ENCODE results near the gene PRICKLE2. TPM values are rescaled to one million over a fixed set of nuclear protein-coding genes. Genes with fewer than 3 reads are reported as not detected.

Gene PRICKLE2
- total RNA-seq, 1 experiment from 2014 or later = 4.2 TPM

DNA sequence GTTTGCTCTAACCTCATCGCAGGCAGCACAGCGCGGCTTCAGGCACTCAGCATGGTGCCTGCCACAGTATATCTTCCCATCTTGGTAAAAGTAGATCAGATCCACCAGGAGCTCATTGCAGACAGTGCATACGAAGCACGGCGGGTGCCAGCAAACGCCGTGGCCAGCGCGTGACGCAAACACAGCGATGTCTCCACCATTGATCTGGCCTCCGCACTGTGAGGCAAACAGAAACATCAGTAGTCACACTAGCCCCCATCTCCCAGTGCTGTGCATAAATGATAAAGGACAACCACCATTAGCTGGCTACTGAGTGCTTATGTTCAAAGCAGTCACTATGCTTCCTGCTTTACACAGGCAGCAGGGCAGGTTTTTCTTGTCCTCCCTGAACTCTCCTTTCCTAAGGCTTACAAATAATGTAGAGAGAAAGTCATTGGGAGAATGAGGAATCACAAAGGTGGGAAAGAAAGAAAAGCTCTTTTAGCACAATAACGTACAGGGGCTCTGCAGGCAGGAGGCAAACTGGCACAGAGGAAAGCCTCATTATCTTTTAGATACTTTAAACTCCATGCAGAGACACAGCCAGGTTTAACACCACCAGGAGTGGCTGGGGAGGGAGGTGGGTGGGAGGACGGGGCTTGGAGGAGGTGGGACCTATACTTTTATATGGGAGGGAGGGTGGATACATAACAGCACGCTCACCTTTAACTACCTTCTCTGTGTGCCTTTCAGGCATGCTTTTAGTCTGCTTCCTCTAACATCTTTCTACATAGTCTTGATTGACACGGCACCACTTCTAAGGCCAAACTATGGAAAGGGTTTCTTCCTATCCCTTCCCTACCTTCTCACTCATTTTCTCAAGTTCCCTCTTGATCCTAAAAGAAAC lies 67.9 kb downstream of the PRICKLE2 start:
- Mint-ChIP-seq H3K9me3 (ENCODE audit: unreplicated experiment) (no peaks in the 10 kb centered on the region), H3K4me1 (ENCODE audit: low read depth, unreplicated experiment) (peaks cover 20% of the 10 kb centered on the region), H3K27ac (ENCODE audit: unreplicated experiment) (peak overlapping the region; percentile 56), H3K4me3 (ENCODE audit: unreplicated experiment) (no peak overlapping the region), H3K27me3 (ENCODE audit: insufficient read depth, unreplicated experiment) (no peaks in the 10 kb centered on the region), H3K36me3 (ENCODE audit: insufficient read depth, unreplicated experiment) (peaks cover 5% of the 10 kb centered on the region)
- CTCF ChIA-PET = no interaction called here
- H3K9me3 ChIP-seq = no peaks in the 10 kb centered on the region; the same call in 1 of the 2 replicates
- H3K4me3 ChIP-seq (ENCODE audit: low read depth, low read length) = no peak overlapping the region
- H3K4me1 ChIP-seq = peaks cover 44% of the 10 kb centered on the region
- H3K36me3 ChIP-seq (ENCODE audit: control insufficient read depth, insufficient read depth, low read length) = no peaks in the 10 kb centered on the region
- POLR2A ChIA-PET = no interaction called here
- no TSS peak for BruUV-seq (replicated peaks)
- intact Hi-C loops (cut with micrococcal nuclease; ENCODE audit: unreplicated experiment) = no loop called here
- no peaks in the 10 kb centered on the region for H3K27me3 ChIP-seq (replicated peaks; ENCODE audit: control insufficient read depth, insufficient read depth, low read length)
- TF ChIP-seq, protein P1, sequence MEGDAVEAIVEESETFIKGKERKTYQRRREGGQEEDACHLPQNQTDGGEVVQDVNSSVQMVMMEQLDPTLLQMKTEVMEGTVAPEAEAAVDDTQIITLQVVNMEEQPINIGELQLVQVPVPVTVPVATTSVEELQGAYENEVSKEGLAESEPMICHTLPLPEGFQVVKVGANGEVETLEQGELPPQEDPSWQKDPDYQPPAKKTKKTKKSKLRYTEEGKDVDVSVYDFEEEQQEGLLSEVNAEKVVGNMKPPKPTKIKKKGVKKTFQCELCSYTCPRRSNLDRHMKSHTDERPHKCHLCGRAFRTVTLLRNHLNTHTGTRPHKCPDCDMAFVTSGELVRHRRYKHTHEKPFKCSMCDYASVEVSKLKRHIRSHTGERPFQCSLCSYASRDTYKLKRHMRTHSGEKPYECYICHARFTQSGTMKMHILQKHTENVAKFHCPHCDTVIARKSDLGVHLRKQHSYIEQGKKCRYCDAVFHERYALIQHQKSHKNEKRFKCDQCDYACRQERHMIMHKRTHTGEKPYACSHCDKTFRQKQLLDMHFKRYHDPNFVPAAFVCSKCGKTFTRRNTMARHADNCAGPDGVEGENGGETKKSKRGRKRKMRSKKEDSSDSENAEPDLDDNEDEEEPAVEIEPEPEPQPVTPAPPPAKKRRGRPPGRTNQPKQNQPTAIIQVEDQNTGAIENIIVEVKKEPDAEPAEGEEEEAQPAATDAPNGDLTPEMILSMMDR (IDR thresholded peaks at IDR 0.05; ENCODE audit: insufficient read depth in 1 of 2, low read depth in 1 of 2, low read length in 1 of 2, severe bottlenecking in 1 of 2, unreplicated experiment in 1 of 2) = no peak
- DNase-seq = peak in 1 of 2 experiments; percentile 39

DNA sequence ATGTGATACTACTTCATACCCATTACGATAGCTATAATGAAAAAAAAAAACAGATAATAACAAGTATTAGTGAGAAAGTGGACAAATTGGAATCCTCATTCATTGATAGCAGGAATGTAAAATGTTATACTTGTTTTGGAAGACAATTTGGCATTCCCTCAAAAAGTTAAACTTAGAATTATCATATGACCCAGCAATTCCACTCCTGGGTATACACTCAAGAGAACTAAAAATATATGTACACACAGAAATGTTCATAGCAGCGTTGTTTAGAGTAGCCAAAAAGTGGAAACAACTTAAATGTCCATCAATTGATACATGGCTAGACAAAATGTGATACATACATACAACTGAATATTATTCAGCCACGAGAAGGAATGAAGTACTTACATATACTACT lies 69.9 kb downstream of the PRICKLE2 start:
- Mint-ChIP-seq H3K9me3 (ENCODE audit: unreplicated experiment) (no peaks in the 10 kb centered on the region), H3K36me3 (ENCODE audit: insufficient read depth, unreplicated experiment) (no peaks in the 10 kb centered on the region), H3K27ac (ENCODE audit: unreplicated experiment) (no peak overlapping the region), H3K4me1 (ENCODE audit: low read depth, unreplicated experiment) (peaks cover 10% of the 10 kb centered on the region), H3K4me3 (ENCODE audit: unreplicated experiment) (no peak overlapping the region), H3K27me3 (ENCODE audit: insufficient read depth, unreplicated experiment) (no peaks in the 10 kb centered on the region)
- H3K4me1 ChIP-seq = peaks cover 26% of the 10 kb centered on the region
- no peaks in the 10 kb centered on the region for H3K36me3 ChIP-seq (ENCODE audit: control insufficient read depth, insufficient read depth, low read length)
- CTCF ChIA-PET = interaction anchor here (0.7 kb wide), 1 partner anchor 282 kb away, joined by 5 read pairs; no protein-coding TSS in a partner anchor
- POLR2A ChIA-PET = no interaction called here
- TF ChIP-seq, protein P1 (IDR thresholded peaks at IDR 0.05; ENCODE audit: insufficient read depth in 1 of 2, low read depth in 1 of 2, low read length in 1 of 2, severe bottlenecking in 1 of 2, unreplicated experiment in 1 of 2) = no peak
- no peak for DNase-seq
- BruUV-seq (replicated peaks) = no TSS peak
- no peak overlapping the region for H3K4me3 ChIP-seq (ENCODE audit: low read depth, low read length)
- H3K27me3 ChIP-seq (replicated peaks; ENCODE audit: control insufficient read depth, insufficient read depth, low read length) = no peaks in the 10 kb centered on the region
- intact Hi-C loops (cut with micrococcal nuclease; ENCODE audit: unreplicated experiment) = no loop called here
- H3K9me3 ChIP-seq = no peaks in the 10 kb centered on the region

DNA sequence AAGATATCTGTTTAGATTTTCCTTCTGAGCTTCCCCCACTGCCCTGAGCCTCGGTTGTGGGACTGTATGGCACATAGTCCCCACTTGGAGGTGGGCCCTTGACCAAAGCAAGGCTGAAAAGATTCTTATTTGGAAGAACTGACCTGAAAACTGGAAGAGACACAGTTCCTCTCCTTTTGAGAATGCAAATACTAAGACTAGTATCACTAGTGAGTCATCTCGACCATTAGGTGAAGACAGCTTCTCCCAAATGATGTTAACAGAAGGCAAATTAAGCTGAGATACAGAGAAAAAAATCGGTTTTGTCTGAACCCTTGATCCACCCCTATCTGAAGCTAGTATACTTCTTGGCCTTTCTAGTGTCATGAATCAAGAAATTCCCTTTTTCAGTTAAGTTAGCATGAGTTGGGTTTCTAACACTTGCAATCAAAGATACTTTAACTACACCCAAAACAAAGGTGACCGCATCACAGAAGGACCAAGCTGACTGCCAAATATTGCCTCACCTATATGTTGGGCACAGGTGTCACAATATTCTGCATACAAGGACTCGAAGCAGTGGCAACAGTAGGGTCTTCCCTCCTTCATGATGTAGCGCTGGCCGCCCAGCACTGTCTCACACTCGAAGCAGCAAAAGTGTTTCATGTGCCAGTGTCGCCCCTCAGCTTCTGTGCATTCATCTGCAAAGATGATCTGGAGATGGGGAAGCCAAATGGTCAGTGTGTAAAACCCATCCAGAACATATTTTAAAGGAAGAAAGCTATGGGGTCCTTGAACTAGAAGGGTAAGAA lies 72.4 kb downstream of the PRICKLE2 start:
- H3K4me3 Mint-ChIP-seq (ENCODE audit: unreplicated experiment) = no peak overlapping the region
- no peak for DNase-seq
- peaks cover 15% of the 10 kb centered on the region for H3K4me1 ChIP-seq
- no peaks in the 10 kb centered on the region for H3K27me3 Mint-ChIP-seq (ENCODE audit: insufficient read depth, unreplicated experiment)
- intact Hi-C loops (cut with micrococcal nuclease; ENCODE audit: unreplicated experiment) = no loop called here
- no peaks in the 10 kb centered on the region for H3K36me3 ChIP-seq (ENCODE audit: control insufficient read depth, insufficient read depth, low read length)
- peak overlapping the region; percentile 53 for H3K27ac Mint-ChIP-seq (ENCODE audit: unreplicated experiment)
- ChIA-PET POLR2A (no interaction called here), CTCF (no interaction called here)
- TF ChIP-seq, protein P1 (IDR thresholded peaks at IDR 0.05; ENCODE audit: insufficient read depth in 1 of 2, low read depth in 1 of 2, low read length in 1 of 2, severe bottlenecking in 1 of 2, unreplicated experiment in 1 of 2) = no peak
- no peaks in the 10 kb centered on the region for H3K9me3 Mint-ChIP-seq (ENCODE audit: unreplicated experiment)
- BruUV-seq (replicated peaks) = no TSS peak
- no peaks in the 10 kb centered on the region for H3K36me3 Mint-ChIP-seq (ENCODE audit: insufficient read depth, unreplicated experiment)
- H3K27me3 ChIP-seq (replicated peaks; ENCODE audit: control insufficient read depth, insufficient read depth, low read length) = no peaks in the 10 kb centered on the region
- H3K4me3 ChIP-seq (ENCODE audit: low read depth, low read length) = no peak overlapping the region
- peaks cover 8% of the 10 kb centered on the region for H3K4me1 Mint-ChIP-seq (ENCODE audit: low read depth, unreplicated experiment)
- H3K9me3 ChIP-seq = no peaks in the 10 kb centered on the region
